NCI-H82 treated with DMSO at 0.1 percent for 48 hours (cell line): ENCODE measurements around the gene ATN1.

Experiments
- DNase-seq: peaks from one replicate; lab custom pipeline; 2025; ENCODE audit not compliant: unreplicated experiment; lab: John Stamatoyannopoulos, UW

ATN1 gene

DNA sequence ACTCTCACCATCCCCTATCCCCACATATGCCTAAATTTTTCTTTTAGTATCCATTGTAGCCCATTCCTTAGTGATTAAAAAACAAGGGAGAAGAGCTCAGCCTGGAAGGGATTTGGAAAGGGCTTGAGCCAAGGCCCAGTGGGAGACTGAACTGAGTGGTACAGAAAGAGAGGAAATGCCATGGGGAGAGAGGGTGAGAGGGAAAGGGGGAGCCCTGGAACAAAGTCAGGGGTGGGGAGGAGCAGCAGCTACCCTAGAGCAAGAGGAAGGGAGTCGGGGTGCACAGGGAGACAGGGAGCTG, 2.6 kb upstream of the ATN1 start:
- no peak for DNase-seq

DNA sequence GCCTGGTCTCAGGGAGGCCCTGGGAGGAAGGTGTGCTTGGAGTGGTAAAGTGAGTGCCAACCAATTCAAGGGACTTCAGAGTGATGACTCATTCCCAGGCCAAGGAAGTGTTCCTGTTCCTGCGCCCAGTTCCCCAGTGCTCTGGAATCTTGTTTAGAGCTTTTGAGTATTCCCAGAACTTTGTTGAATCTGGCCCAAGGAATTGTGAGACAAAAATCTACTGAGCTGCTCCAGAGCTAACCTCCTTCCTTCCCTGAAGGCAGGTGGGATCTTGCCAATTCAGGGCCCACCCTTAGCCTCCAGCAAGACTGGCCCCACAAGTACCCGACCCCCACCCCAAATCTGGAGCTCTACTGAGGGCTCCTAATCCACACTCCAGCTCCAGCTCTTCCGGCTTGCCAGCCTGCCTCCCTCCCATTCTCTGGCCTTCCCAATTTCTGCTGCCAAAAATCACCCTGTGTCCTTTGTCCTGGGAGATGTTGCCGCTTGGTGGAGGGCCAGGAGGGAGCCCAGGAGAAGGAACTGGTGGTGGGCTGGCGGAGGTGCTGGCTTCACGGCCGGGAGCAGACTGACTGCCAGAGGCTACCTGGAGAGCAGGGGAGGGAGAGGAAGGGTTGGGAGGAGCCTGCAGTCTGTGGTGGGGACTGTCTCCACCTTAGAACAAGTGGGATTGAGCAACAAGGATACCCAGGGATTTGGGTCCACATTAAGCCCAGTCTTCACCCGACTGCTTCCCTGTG, 2.0 kb upstream of the ATN1 start:
- no peak for DNase-seq

DNA sequence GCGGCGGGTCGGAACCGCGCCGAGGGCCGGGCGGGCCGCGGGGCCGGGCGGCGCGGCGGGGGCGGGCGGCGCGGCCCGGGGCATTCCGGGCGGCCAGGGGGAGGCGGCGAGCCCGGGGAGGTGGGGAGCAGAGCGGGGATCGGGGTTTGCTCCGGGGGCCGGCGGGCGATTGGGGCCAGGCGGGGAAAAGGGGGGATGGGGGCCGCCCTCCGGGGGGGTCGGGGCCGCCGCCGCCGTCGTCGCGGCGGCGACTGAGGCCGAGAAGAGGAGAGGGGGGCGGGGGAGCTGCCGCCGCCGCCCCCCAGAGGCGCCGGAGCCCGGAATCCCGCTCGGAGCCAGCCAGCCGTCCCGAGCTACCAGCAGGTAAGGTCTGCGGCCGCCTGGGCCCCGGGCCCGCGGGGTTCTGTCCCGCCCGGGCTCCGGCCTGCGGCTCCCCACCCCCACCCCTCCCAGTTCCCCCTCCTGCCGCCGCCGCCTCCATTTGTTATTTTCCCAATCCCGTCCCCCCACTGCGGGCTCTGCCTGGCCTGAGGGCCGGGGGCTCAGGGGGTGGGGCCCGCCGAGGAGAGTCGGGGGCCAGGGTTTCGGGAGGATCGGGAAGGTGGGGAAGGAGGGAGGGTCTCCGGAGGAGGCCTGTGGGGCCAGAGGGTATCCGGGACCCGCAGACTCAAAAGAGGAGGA, 403 bp downstream of the ATN1 start:
- DNase-seq = no peak

DNA sequence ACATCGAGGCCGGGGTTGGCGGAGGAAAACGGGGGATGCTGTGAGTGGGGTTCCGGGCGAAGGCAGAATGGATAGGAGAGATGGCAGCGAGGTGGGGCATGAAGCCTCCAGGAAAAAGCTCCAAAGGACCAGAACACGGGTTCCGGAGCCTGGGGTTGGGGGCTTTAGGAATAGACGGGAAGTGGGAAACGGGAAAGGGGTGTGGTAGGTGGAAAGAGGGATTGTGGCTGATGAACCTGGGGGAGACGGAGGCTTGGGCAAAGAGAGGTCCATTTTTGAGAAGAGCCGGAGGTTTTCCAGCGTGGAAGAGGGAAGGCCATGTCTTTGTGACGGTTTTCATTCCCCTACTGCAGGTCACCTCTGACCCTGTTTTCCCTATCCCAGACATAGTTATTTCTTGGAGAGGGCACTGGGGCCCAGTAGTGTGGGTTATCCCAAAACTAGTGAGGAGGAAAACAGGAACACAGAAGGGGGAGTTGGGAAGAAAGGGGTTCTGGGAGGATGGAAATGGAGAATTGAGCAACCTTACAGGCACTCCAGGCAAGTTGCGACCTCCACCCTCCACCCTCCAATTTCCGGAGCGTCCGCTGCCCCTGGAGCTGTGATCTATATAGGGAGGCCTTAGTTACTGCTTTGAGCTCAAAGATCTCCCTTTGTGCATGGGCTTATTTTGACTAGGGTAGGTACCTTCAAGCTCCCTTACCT, 1.1 kb downstream of the ATN1 start:
- DNase-seq = no peak

DNA sequence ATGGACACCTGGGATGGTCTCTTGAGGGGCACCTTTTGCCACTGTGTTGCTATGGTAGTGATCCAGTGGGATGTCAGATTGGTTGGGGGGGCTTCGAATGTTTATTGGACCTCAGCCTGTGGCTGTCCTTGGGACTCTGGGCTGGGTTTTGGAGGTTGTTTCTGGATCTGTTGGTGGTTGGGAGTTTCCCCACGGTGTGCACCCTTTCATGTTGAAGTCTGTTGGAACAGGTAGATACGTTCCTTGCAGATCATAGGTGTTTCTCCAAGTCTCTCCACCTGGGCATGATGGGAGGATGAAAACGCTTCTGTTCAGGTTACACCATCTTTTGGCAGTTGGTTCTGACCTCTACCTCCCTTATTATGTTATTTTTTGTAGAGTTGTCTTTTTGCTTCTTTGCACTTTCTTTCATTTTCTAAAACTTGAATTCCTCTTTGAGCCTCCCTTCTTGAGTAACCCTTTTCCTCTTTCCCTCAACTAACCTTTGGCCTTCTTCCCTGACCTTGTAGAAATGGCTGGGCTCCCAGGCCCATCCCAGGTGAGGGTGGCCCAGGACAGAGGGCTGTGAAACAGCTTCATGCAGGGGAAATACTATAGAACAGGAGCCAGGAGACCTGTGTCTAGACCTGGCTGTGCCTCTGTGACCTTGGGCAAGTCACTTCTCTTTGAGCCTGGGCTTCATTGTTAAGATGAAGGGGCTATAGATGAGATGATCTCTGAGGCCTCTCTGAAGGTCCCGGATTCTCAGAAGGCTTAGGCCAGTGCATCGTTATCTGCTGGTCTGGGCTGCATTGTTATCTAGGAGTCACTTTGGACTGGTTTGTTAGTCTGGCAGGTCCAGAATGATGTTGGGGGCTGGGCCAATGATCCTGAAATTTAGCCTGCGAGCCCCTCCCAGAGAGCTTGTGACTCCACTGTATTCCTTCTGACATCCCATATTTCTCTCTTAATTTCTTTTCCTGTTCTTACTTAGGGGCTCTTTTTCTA, 2.0 kb downstream of the ATN1 start:
- no peak for DNase-seq

DNA sequence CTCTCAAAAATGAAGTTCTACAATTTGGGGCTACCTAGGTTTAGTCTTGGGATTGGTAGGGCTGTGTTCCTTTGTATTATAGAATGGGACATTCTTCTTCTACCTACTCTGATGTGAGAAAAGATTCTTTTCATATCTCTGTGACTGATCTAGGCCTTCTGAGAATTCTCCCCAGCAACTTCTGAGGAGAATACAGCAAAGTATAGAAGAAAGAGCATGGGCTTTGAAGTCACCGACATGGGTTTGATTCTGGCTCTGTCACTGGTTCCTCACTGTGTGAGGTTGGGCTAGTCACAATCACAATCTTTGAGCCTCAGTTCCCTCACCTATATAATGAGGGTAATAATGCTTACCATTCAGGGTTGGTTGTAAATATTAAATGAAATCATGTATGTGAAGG, 5.0 kb downstream of the ATN1 start:
- no peak for DNase-seq

DNA sequence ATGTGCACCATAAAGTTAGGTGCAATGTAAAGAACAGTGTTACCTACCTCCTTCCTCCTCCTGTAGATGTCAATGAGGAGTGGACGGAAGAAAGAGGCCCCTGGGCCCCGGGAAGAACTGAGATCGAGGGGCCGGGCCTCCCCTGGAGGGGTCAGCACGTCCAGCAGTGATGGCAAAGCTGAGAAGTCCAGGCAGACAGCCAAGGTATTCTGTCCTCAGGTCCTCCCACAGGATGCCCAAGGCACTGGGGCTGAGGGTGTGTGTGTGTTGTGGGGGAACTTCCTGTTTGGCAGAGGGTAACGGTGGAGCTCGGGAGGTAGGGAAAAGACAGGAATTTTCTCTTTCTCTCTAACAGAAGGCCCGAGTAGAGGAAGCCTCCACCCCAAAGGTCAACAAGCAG, 6.4 kb downstream of the ATN1 start:
- no peak for DNase-seq

DNA sequence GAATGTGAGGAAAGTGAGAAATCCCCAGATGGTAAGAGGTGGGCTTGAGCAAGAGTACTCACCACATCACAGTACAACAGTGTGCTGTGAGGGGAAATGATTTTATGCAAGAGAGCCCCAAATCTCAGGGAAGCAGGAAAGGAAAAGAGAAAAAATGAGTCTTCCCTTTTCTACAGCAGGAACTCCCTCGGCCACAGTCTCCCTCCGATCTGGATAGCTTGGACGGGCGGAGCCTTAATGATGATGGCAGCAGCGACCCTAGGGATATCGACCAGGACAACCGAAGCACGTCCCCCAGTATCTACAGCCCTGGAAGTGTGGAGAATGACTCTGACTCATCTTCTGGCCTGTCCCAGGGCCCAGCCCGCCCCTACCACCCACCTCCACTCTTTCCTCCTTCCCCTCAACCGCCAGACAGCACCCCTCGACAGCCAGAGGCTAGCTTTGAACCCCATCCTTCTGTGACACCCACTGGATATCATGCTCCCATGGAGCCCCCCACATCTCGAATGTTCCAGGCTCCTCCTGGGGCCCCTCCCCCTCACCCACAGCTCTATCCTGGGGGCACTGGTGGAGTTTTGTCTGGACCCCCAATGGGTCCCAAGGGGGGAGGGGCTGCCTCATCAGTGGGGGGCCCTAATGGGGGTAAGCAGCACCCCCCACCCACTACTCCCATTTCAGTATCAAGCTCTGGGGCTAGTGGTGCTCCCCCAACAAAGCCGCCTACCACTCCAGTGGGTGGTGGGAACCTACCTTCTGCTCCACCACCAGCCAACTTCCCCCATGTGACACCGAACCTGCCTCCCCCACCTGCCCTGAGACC, 7.8 kb downstream of the ATN1 start:
- no peak for DNase-seq

DNA sequence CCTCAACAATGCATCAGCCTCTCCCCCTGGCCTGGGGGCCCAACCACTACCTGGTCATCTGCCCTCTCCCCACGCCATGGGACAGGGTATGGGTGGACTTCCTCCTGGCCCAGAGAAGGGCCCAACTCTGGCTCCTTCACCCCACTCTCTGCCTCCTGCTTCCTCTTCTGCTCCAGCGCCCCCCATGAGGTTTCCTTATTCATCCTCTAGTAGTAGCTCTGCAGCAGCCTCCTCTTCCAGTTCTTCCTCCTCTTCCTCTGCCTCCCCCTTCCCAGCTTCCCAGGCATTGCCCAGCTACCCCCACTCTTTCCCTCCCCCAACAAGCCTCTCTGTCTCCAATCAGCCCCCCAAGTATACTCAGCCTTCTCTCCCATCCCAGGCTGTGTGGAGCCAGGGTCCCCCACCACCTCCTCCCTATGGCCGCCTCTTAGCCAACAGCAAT, 8.5 kb downstream of the ATN1 start:
- DNase-seq = no peak

DNA sequence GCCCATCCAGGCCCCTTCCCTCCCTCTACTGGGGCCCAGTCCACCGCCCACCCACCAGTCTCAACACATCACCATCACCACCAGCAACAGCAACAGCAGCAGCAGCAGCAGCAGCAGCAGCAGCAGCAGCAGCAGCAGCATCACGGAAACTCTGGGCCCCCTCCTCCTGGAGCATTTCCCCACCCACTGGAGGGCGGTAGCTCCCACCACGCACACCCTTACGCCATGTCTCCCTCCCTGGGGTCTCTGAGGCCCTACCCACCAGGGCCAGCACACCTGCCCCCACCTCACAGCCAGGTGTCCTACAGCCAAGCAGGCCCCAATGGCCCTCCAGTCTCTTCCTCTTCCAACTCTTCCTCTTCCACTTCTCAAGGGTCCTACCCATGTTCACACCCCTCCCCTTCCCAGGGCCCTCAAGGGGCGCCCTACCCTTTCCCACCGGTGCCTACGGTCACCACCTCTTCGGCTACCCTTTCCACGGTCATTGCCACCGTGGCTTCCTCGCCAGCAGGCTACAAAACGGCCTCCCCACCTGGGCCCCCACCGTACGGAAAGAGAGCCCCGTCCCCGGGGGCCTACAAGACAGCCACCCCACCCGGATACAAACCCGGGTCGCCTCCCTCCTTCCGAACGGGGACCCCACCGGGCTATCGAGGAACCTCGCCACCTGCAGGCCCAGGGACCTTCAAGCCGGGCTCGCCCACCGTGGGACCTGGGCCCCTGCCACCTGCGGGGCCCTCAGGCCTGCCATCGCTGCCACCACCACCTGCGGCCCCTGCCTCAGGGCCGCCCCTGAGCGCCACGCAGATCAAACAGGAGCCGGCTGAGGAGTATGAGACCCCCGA, 9.1 kb downstream of the ATN1 start:
- DNase-seq = no peak

DNA sequence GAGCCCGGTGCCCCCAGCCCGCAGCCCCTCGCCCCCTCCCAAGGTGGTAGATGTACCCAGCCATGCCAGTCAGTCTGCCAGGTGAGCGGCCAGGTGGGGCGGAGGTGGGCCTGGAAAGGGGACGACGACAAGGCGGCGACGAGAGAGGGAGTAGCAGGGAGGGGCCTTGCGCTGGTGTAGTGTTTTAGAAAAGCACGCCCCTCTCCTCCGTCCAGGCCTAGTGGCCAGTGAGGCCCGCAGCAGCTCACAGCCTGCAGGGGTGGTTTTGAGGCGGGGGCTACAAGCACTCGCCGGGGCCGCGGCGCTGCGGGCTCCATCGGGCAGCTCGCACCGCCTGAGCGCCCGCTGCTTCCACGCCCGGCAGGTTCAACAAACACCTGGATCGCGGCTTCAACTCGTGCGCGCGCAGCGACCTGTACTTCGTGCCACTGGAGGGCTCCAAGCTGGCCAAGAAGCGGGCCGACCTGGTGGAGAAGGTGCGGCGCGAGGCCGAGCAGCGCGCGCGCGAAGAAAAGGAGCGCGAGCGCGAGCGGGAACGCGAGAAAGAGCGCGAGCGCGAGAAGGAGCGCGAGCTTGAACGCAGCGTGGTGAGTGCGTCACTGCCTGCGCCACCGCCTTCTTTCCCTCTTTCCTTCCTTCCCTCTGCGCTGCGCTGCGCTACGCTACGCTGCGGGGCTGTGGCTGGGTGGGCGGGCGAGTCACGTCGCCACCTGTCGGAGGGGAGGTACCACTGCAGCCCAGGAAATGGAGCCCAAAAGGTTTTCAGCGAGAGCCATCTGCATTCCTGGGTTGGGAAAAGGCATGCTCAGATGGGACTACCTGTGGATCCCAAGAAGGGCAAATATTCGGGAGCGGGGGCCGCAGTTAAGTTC, 10.0 kb downstream of the ATN1 start:
- DNase-seq = peak; percentile 91

DNA sequence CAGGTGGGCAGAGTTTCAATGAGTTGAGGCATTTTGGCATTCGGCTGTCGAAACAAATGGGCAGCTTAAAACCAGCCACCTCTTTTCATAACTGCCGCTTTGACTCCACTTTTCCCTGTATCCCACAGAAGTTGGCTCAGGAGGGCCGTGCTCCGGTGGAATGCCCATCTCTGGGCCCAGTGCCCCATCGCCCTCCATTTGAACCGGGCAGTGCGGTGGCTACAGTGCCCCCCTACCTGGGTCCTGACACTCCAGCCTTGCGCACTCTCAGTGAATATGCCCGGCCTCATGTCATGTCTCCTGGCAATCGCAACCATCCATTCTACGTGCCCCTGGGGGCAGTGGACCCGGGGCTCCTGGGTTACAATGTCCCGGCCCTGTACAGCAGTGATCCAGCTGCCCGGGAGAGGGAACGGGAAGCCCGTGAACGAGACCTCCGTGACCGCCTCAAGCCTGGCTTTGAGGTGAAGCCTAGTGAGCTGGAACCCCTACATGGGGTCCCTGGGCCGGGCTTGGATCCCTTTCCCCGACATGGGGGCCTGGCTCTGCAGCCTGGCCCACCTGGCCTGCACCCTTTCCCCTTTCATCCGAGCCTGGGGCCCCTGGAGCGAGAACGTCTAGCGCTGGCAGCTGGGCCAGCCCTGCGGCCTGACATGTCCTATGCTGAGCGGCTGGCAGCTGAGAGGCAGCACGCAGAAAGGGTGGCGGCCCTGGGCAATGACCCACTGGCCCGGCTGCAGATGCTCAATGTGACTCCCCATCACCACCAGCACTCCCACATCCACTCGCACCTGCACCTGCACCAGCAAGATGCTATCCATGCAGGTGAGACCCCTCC, 10.8 kb downstream of the ATN1 start:
- DNase-seq = no peak

DNA sequence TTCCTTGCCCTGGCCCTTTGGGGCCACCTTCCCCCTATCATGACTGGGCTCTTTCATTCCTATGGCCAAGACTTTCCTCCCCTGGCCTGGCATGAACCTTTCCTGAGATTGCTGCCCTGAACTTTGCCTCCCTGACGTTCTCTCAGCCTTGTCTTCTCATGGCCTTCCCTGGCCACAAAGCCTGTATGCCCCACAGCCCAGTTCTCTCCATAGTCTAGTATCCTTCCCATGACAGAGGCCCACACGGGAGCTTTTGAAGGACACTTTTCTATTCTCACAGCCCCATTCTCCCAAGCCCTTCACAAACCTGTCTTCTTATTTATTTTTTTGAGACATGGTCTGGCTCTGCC, 11.4 kb downstream of the ATN1 start:
- DNase-seq = no peak

DNA sequence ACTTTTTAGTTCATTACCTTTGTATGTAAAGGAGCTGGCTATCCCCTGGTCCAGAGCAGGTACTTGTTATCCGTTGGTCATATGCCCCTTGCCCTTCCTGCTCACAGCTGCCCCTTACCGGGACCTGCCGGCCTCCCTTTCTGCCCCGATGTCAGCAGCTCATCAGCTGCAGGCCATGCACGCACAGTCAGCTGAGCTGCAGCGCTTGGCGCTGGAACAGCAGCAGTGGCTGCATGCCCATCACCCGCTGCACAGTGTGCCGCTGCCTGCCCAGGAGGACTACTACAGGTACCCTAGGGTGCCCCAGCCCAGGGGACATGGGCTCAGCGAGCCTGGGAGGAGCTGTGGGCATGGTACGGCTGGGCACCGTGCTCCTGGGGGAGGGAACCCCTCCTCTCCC, 13.5 kb downstream of the ATN1 start:
- no peak for DNase-seq

DNA sequence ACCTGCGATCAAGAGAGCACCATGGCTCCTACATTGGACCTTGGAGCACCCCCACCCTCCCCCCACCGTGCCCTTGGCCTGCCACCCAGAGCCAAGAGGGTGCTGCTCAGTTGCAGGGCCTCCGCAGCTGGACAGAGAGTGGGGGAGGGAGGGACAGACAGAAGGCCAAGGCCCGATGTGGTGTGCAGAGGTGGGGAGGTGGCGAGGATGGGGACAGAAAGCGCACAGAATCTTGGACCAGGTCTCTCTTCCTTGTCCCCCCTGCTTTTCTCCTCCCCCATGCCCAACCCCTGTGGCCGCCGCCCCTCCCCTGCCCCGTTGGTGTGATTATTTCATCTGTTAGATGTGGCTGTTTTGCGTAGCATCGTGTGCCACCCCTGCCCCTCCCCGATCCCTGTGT, 14.0 kb downstream of the ATN1 start:
- no peak for DNase-seq

DNA sequence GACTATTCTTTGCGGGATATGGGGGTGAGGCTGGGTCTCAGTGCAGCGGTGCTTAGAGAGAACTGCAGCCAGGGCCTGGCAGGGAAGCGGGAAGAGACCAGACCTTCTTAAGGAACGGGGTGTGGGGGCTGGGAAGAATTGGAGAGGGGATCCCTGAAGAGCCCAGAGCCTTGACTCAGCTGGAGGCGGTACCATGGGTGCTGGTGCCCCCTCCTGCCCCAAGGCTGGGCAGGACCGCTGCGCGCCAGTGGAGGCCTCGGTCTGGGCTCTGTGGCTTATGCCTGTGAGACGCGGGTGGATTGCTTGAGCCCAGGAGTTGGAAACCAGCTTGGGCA, 14.5 kb downstream of the ATN1 start:
- DNase-seq = no peak

DNA sequence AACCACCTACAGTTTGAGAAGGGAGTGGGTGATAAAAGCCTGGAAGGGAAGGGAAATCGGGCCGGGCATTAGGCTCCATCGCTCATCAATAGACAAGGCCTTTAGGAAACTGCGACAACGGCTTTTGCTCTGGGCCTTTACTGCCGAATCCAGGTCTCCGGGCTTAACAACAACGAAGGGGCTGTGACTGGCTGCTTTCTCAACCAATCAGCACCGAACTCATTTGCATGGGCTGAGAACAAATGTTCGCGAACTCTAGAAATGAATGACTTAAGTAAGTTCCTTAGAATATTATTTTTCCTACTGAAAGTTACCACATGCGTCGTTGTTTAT, 15.6 kb downstream of the ATN1 start:
- peak; percentile 96 for DNase-seq
